PC-9 (cell line): ENCODE measurements around the gene GRB2. TPM values are rescaled to one million over a fixed set of nuclear protein-coding genes. Genes with fewer than 3 reads are reported as not detected.
A peak's percentile ranks its signal among the peaks of the same experiment; 100 is the strongest.

ENCODE experiments used
- BruUV-seq: library from RNA; stranded (reverse); fragments of 400-500 nt; replicated peaks from 2 replicates; lab custom pipeline; 2021; lab: Mats Ljungman, UMichigan
- CTCF ChIA-PET: fragments of 300-600 bp; sonication (Branson Sonifier 250); formaldehyde crosslinking; loops from one replicate; lab custom pipeline; 2022; ENCODE audit warnings: antibody characterized with exemption; lab: Charles Lee
- POLR2A ChIA-PET: fragments of 300-600 bp; sonication (Branson Sonifier 250); formaldehyde crosslinking; loops from one replicate; lab custom pipeline; 2022; ENCODE audit warnings: antibody characterized with exemption; ENCODE audit not compliant: unreplicated experiment; lab: Charles Lee
- DNase-seq, 2 experiments: peaks; one replicate each; pipeline versions ENCODE4 v3.0.0 to v3.0.0-alpha.2; 2015 to 2022; ENCODE audit warnings: mixed read lengths in 1 of 2
- H2AFZ ChIP-seq: fragments of 200-600 bp; sonication (generic); 2 replicates; pipeline ENCODE4 v1.8.1; 2017; ENCODE audit warnings: antibody characterized with exemption
- H3F3A ChIP-seq: fragments of 200-600 bp; sonication (generic); 2 replicates; pipeline ENCODE4 v1.8.1; 2017; ENCODE audit warnings: antibody characterized with exemption, mild to moderate bottlenecking, low read depth; ENCODE audit not compliant: insufficient read depth
- H3K27ac ChIP-seq: fragments of 200-600 bp; sonication (generic); 2 replicates; pipeline ENCODE4 v1.6.1; 2016; ENCODE audit warnings: mixed run types
- H3K27me3 ChIP-seq: fragments of 200-600 bp; sonication (generic); 2 replicates; pipeline ENCODE4 v1.6.1; 2016; ENCODE audit warnings: low read depth, mixed run types; ENCODE audit not compliant: insufficient read depth
- H3K36me3 ChIP-seq: fragments of 200-600 bp; sonication (generic); 2 replicates; pipeline ENCODE4 v1.6.1; 2016; ENCODE audit warnings: low read depth, mixed run types
- H3K4me1 ChIP-seq: fragments of 200-600 bp; sonication (generic); replicated peaks from 2 replicates; pipeline ENCODE4 v1.6.1; 2016; ENCODE audit warnings: mixed run types; ENCODE audit not compliant: insufficient read depth
- H3K4me2 ChIP-seq: fragments of 200-600 bp; sonication (generic); 2 replicates; pipeline ENCODE4 v1.6.1; 2017; ENCODE audit warnings: mixed run types
- H3K4me3 ChIP-seq: fragments of 200-600 bp; sonication (generic); 2 replicates; pipeline ENCODE4 v1.6.1; 2016; ENCODE audit warnings: mixed run types
- H3K79me2 ChIP-seq: fragments of 200-600 bp; sonication (generic); 2 replicates; pipeline ENCODE4 v1.6.1; 2017; ENCODE audit warnings: low read depth, mixed run types
- H3K9me2 ChIP-seq: fragments of 200-600 bp; sonication (generic); 2 replicates; pipeline ENCODE4 v1.8.1; 2017; ENCODE audit warnings: mild to moderate bottlenecking; ENCODE audit not compliant: insufficient read depth
- H3K9me3 ChIP-seq: fragments of 200-600 bp; sonication (generic); 2 replicates; pipeline ENCODE4 v1.8.1; 2016; ENCODE audit warnings: low read depth; ENCODE audit not compliant: insufficient read depth
- H4K20me1 ChIP-seq: fragments of 200-600 bp; sonication (generic); 2 replicates; pipeline ENCODE4 v1.8.1; 2017; ENCODE audit not compliant: insufficient read depth
- CTCF ChIP-seq: fragments of 200-600 bp; sonication (generic); conservative IDR thresholded peaks from 2 replicates; pipeline ENCODE4 v1.6.1; 2017; ENCODE audit warnings: mixed run types, antibody characterized with exemption, mild to moderate bottlenecking, moderate library complexity
- EZH2 ChIP-seq: fragments of 200-600 bp; sonication (generic); IDR thresholded peaks from 2 replicates; pipeline ENCODE4 v1.8.0; 2017; ENCODE audit warnings: antibody characterized with exemption, low read depth
- intact Hi-C: fragments of 100-400 bp; cut with micrococcal nuclease; formaldehyde crosslinking; loops from one replicate; pipeline ENCODE4 v1.10.0; 2022; ENCODE audit not compliant: unreplicated experiment
- total RNA-seq: library from RNA; stranded (reverse); gene quantifications from 2 replicates; pipeline ENCODE4 v1.2.3, GENCODE V29; 2021

The GRB2 gene
- total RNA-seq, 1 experiment from 2014 or later = 75.3 TPM

- Histone ChIP-seq H3K27ac (no peak overlapping the region), H3K27me3 (no peaks in the 10 kb centered on the region), H3K9me3 (no peaks in the 10 kb centered on the region), H4K20me1 (peaks cover 30% of the 10 kb centered on the region), H3K4me2 (no peak overlapping the region), H2AFZ (no peak overlapping the region), H3K4me3 (no peak overlapping the region), H3F3A (peaks cover 31% of the 10 kb centered on the region), H3K79me2 (peaks cover 91% of the 10 kb centered on the region), H3K36me3 (no peaks in the 10 kb centered on the region), H3K9me2 (no peaks in the 10 kb centered on the region), H3K4me1 (peaks cover 55% of the 10 kb centered on the region)
- no TSS peak for BruUV-seq
- intact Hi-C loops = no loop called here
- ChIA-PET POLR2A (interaction anchor here (0.7 kb wide), 1 partner anchor 167 kb away, joined by 3 read pairs; no protein-coding TSS in a partner anchor), CTCF (no interaction called here)
- no peak for TF ChIP-seq CTCF
- TF ChIP-seq EZH2 = no peak
- DNase-seq = no peak
These were observed 40.2 kb downstream of the GRB2 start for GRCh38 chr17:75365009-75365930.

- no peak for TF ChIP-seq EZH2
- H3K36me3 ChIP-seq = no peaks in the 10 kb centered on the region
- no peak overlapping the region for H3K27ac ChIP-seq
- BruUV-seq = no TSS peak
- ChIA-PET CTCF (interaction anchor here (0.6 kb wide), 1 partner anchor 23 kb away, joined by 3 read pairs; no protein-coding TSS in a partner anchor), POLR2A (no interaction called here)
- peaks cover 91% of the 10 kb centered on the region for H3K79me2 ChIP-seq
- H3K4me3 ChIP-seq = no peak overlapping the region
- H3K4me1 ChIP-seq = peaks cover 56% of the 10 kb centered on the region
- intact Hi-C loops = no loop called here
- H4K20me1 ChIP-seq = peaks cover 33% of the 10 kb centered on the region
- H3K27me3 ChIP-seq = no peaks in the 10 kb centered on the region
- H2AFZ ChIP-seq = no peak overlapping the region
- peaks cover 26% of the 10 kb centered on the region for H3F3A ChIP-seq
- DNase-seq = peak in 1 of 2 experiments; percentile 61
- no peaks in the 10 kb centered on the region for H3K9me3 ChIP-seq
- H3K9me2 ChIP-seq = no peaks in the 10 kb centered on the region
- H3K4me2 ChIP-seq = peak overlapping the region; percentile 21
These were observed 41.4 kb downstream of the GRB2 start for GRCh38 chr17:75364078-75364477.

- peaks cover 87% of the 10 kb centered on the region for H3K79me2 ChIP-seq
- H3K36me3 ChIP-seq = no peaks in the 10 kb centered on the region
- H2AFZ ChIP-seq = no peak overlapping the region
- peaks cover 47% of the 10 kb centered on the region for H3K4me1 ChIP-seq
- no peak for TF ChIP-seq EZH2
- no peak for TF ChIP-seq CTCF
- intact Hi-C loops = no loop called here
- CTCF ChIA-PET = no interaction called here
- POLR2A ChIA-PET = interaction anchor here (0.6 kb wide), 1 partner anchor 102 kb away, joined by 3 read pairs; no protein-coding TSS in a partner anchor
- H3K4me3 ChIP-seq = no peak overlapping the region
- no peak for DNase-seq
- H3K4me2 ChIP-seq = no peak overlapping the region
- peaks cover 10% of the 10 kb centered on the region for H3F3A ChIP-seq
- no peaks in the 10 kb centered on the region for H3K9me2 ChIP-seq
- no peaks in the 10 kb centered on the region for H3K9me3 ChIP-seq
- H3K27ac ChIP-seq = no peak overlapping the region
- no peaks in the 10 kb centered on the region for H3K27me3 ChIP-seq
- no TSS peak for BruUV-seq
- peaks cover 21% of the 10 kb centered on the region for H4K20me1 ChIP-seq
These were observed 43.5 kb downstream of the GRB2 start for GRCh38 chr17:75361996-75362395.
